Colonic mucosa (tissue), 4 donors: Measurements from ENCODE around the gene BTBD2. TPM values are rescaled to one million over a fixed set of nuclear protein-coding genes. Genes with fewer than 3 reads are reported as not detected.

Experiments used
- DNase-seq: peaks from one replicate; pipeline ENCODE4 v3.0.0-alpha.2; 2020
- H3K27ac ChIP-seq: fragments of 200-600 bp; one replicate; pipeline ENCODE4 v1.8.0; 2021
- H3K27me3 ChIP-seq: fragments of 200-600 bp; one replicate; pipeline ENCODE4 v1.8.0; 2021
- H3K36me3 ChIP-seq: fragments of 200-600 bp; one replicate; pipeline ENCODE4 v1.8.0; 2021
- H3K4me1 ChIP-seq: fragments of 200-600 bp; one replicate; pipeline ENCODE4 v1.8.0; 2021; ENCODE audit warnings: mild to moderate bottlenecking
- H3K4me3 ChIP-seq: fragments of 200-600 bp; one replicate; pipeline ENCODE4 v1.8.0; 2021
- H3K9ac ChIP-seq, 2 donors: one replicate each; pipeline ENCODE4 v1.7.0; 2013; ENCODE audit warnings: control low read depth in 2 of 2, low read depth in 2 of 2, low read length in 2 of 2
- H3K9me3 ChIP-seq: fragments of 200-600 bp; one replicate; pipeline ENCODE4 v1.8.0; 2021
- intact Hi-C: fragments of 100-400 bp; cut with DNase I; formaldehyde crosslinking; loops from one replicate; pipeline ENCODE4 v1.14.1; 2022
- total RNA-seq, 2 donors: library from RNA; stranded (reverse); fragmentation: NEBNext Ultra II Directional in 1 of 2; extraction: Animal tissue kit (Norgen Biotek cat#: 25700) in 1 of 2; gene quantifications; one replicate each; pipeline ENCODE4 v1.2.1, GENCODE V29; 2021
- TF ChIP-seq, protein P1 (sequence below): fragments of 200-600 bp; IDR thresholded peaks from one replicate; pipeline ENCODE4 v1.8.0; 2022; ENCODE audit warnings: antibody characterized with exemption, mild to moderate bottlenecking
- donor health status: healthy.
- donor health status: DM: no; HTN: no; CAD: no.
- donor health status: DM: no; HTN: no; CAD: no.

BTBD2 gene
- total RNA-seq, 2 donors from 2014 or later, result 74.5 to 81.5 TPM

DNA sequence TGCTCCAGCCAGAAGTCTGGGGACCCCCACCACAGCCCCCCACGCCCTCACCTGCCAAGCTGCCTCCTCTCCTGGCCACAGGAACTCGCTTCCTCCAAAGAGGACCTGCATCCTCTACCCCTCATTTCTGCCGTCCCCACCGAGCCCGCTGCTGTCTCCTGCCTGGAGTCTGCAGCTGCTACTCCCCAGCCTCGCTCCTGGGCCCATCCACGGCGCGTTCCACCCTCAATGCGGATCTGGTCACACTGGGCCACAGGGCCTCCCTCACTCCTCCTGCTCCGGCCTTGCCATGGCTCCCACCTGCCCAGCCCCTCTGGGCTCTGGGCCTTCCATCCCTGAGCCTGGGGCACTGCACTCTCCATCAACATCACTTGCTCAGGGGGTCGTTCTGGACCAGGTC, 4.3 kb downstream of the BTBD2 start:
- no peaks in the 10 kb centered on the region for H3K36me3 ChIP-seq
- intact Hi-C loops, result loop anchor here (10.0 kb wide), 1 partner anchor 76 kb away; no protein-coding TSS in a partner anchor
- H3K27ac ChIP-seq, result no peak overlapping the region
- TF ChIP-seq, protein P1, sequence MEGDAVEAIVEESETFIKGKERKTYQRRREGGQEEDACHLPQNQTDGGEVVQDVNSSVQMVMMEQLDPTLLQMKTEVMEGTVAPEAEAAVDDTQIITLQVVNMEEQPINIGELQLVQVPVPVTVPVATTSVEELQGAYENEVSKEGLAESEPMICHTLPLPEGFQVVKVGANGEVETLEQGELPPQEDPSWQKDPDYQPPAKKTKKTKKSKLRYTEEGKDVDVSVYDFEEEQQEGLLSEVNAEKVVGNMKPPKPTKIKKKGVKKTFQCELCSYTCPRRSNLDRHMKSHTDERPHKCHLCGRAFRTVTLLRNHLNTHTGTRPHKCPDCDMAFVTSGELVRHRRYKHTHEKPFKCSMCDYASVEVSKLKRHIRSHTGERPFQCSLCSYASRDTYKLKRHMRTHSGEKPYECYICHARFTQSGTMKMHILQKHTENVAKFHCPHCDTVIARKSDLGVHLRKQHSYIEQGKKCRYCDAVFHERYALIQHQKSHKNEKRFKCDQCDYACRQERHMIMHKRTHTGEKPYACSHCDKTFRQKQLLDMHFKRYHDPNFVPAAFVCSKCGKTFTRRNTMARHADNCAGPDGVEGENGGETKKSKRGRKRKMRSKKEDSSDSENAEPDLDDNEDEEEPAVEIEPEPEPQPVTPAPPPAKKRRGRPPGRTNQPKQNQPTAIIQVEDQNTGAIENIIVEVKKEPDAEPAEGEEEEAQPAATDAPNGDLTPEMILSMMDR, result no peak
- no peak overlapping the region for H3K9ac ChIP-seq
- H3K4me1 ChIP-seq, result no peaks in the 10 kb centered on the region
- no peak for DNase-seq
- H3K4me3 ChIP-seq, result no peak overlapping the region
- no peaks in the 10 kb centered on the region for H3K9me3 ChIP-seq
- no peaks in the 10 kb centered on the region for H3K27me3 ChIP-seq

GRCh38 chr19:2010135-2010668, 5.3 kb downstream of the BTBD2 start:
- H3K9me3 ChIP-seq, result no peaks in the 10 kb centered on the region
- no peaks in the 10 kb centered on the region for H3K36me3 ChIP-seq
- intact Hi-C loops, result loop anchor here (10.0 kb wide), 1 partner anchor 75 kb away; no protein-coding TSS in a partner anchor
- H3K4me1 ChIP-seq, result no peaks in the 10 kb centered on the region
- no peak overlapping the region for H3K4me3 ChIP-seq
- no peaks in the 10 kb centered on the region for H3K27me3 ChIP-seq
- TF ChIP-seq, protein P1, result no peak
- DNase-seq, result no peak
- no peak overlapping the region for H3K9ac ChIP-seq
- no peak overlapping the region for H3K27ac ChIP-seq

GRCh38 chr19:2003874-2004273, 11.6 kb downstream of the BTBD2 start:
- peaks cover 4% of the 10 kb centered on the region for H3K36me3 ChIP-seq
- intact Hi-C loops, result no loop called here
- H3K27me3 ChIP-seq, result no peaks in the 10 kb centered on the region
- no peaks in the 10 kb centered on the region for H3K9me3 ChIP-seq
- no peak for DNase-seq
- H3K4me1 ChIP-seq, result no peaks in the 10 kb centered on the region
- no peak overlapping the region for H3K4me3 ChIP-seq
- no peak overlapping the region for H3K27ac ChIP-seq
- TF ChIP-seq, protein P1, result no peak
- H3K9ac ChIP-seq, result no peak overlapping the region

DNA sequence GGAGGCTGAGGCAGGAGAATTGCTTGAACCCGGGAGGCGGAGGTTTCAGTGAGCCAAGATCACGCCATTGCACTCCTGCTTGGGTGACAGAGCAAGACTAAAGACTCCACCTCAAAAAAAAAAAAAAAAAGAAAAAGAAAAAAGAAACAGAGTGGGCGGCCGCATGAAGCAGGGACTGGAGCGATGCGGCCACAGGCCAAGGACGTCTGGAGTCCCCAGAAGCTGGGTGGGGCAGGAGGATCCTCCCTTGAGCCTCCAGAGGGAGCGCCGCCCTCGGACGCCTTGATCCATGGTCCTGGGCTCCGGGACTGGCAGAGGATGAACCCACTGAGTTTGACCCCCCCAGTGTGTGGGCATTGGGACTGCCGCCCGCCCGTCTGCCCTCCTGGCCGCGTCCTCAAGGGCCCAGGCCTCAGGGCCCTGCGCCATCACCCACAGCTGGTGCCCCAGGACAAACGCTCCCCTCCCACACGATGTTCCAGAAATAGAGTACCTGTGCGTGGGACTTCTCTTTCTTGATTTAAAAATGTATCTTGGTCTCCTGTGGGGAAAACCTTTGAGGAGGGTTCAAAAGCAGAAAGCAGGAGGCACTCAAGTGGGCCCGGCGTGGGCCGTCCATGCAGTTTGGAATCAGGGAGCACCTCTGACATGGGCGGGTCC, 15.5 kb downstream of the BTBD2 start:
- DNase-seq, result no peak
- H3K36me3 ChIP-seq, result peaks cover 4% of the 10 kb centered on the region

DNA sequence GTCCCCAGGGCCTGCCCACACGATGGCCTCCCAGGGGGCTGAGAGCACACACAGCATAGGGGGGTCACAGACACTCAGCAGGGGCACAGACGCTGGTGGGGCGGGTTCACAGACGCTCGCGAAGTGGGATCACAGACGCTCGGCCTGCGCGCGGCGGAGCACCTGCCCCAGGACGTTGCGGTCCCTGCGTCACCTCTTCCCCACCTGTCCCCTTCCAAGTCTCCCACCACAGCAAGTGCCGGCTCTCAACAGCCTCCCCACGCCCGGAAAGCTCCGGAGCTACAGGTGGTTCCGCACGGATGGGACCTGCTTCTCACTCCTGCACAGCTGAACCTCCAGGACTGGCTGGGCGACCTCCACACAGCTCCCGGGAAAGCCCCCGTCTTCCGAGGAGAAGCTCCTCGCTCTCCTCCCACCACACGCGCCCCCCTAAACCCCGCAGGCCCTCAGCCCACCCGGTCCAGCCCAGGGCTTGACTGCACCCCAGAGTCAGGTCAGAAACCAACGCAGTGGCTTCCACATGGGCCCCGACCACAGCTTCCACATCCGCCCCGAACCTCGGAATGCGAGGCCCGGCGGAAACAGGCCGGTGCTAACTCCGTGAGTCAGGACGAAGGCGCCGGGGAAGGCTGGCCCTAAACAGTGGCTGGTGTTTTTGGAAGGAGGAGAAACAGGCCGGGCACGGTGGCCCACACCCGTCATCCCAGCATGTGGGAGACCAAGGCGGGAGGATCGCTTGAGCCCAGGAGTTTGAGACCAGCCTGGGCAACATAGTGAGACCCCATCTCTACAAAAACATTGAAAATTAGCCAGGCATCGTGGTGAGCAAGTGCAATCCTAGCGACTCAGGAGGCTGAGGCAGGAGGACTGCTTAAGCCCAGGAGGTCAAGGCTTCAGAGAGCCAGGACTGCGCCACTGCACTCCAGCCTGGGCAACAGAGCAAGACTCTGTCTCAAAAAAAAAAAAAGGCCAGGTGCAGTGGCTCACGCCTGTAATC, 16.5 kb downstream of the BTBD2 start:
- peaks cover 4% of the 10 kb centered on the region for H3K36me3 ChIP-seq
- no peak overlapping the region for H3K4me3 ChIP-seq
- no peaks in the 10 kb centered on the region for H3K27me3 ChIP-seq
- DNase-seq, result no peak
- intact Hi-C loops, result no loop called here
- H3K4me1 ChIP-seq, result no peaks in the 10 kb centered on the region
- no peak overlapping the region for H3K27ac ChIP-seq
- no peak overlapping the region for H3K9ac ChIP-seq
- TF ChIP-seq, protein P1, result no peak
- no peaks in the 10 kb centered on the region for H3K9me3 ChIP-seq

More for the DNA sequence above, 15.5 kb downstream of the BTBD2 start:
- Histone ChIP-seq H3K9me3 (no peaks in the 10 kb centered on the region), H3K4me3 (no peak overlapping the region), H3K9ac (no peak overlapping the region), H3K4me1 (no peaks in the 10 kb centered on the region), H3K27ac (no peak overlapping the region), H3K27me3 (no peaks in the 10 kb centered on the region)
- intact Hi-C loops, result no loop called here
- TF ChIP-seq, protein P1, result no peak
